ENCODE data around the gene PHF23.

DNA sequence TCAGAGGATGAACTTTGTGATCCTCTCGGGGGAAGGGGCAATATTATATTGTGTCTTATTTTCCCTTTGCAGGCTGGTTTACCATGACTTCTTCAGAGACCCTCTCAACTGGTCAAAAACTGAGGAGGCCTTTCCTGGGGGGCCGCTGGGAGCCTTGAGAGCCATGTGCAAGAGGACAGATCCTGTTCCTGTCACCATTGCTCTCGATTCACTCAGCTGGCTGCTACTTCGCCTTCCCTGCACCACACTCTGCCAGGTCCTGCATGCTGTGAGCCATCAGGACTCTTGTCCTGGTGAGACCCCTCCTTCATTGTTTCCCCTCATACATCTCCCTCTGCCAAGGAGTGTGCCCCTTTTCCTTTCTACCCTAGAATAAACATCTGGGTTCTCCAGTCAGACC lies 15.3 kb upstream of the PHF23 start:
- TF ChIP-seq GATA2 (IDR thresholded peaks at IDR 0.05; ENCODE audit: low read depth, low read length) = no peak
- no peak for TF ChIP-seq GATA3 (IDR thresholded peaks at IDR 0.05; ENCODE audit: low read depth, low read length)
